Stomach smooth muscle (tissue), 2 donors: ENCODE results near the gene FAAH.
A peak's percentile ranks its signal among the peaks of the same experiment; 100 is the strongest.
"Not testable (repeated sequence)": the region's sequence is repeated elsewhere in the genome, so short reads cannot be mapped to it uniquely, and the experiment has no call there.

Source experiments
- H3K27ac ChIP-seq: one replicate; pipeline ENCODE4 v1.7.0; 2013; ENCODE audit warnings: mild to moderate bottlenecking, low read length, inconsistent platforms
- H3K27me3 ChIP-seq, 2 donors: one replicate each; pipeline ENCODE4 v1.7.0; 2013; ENCODE audit warnings: low read length in 2 of 2; ENCODE audit not compliant: insufficient read depth in 2 of 2, control insufficient read depth in 1 of 2
- H3K36me3 ChIP-seq, 2 donors: one replicate each; pipeline ENCODE4 v1.7.0; 2013; ENCODE audit warnings: low read length in 2 of 2; ENCODE audit not compliant: control insufficient read depth in 2 of 2, insufficient read depth in 2 of 2
- H3K4me1 ChIP-seq: one replicate; pipeline ENCODE4 v1.7.0; 2013; ENCODE audit warnings: low read length; ENCODE audit not compliant: control insufficient read depth, insufficient read depth
- H3K4me3 ChIP-seq, 2 donors: one replicate each; pipeline ENCODE4 v1.7.0; 2013; ENCODE audit warnings: low read length in 2 of 2
- H3K9ac ChIP-seq, 2 donors: one replicate each; pipeline ENCODE4 v1.7.0; 2013; ENCODE audit warnings: low read length in 2 of 2, mild to moderate bottlenecking in 1 of 2
- H3K9me3 ChIP-seq, 2 donors: one replicate each; pipeline ENCODE4 v1.7.0; 2013; ENCODE audit warnings: low read length in 2 of 2; ENCODE audit not compliant: control insufficient read depth in 2 of 2
- donor health status: healthy.
- donor health status: Pancreatic carcinoma.

The FAAH gene

DNA sequence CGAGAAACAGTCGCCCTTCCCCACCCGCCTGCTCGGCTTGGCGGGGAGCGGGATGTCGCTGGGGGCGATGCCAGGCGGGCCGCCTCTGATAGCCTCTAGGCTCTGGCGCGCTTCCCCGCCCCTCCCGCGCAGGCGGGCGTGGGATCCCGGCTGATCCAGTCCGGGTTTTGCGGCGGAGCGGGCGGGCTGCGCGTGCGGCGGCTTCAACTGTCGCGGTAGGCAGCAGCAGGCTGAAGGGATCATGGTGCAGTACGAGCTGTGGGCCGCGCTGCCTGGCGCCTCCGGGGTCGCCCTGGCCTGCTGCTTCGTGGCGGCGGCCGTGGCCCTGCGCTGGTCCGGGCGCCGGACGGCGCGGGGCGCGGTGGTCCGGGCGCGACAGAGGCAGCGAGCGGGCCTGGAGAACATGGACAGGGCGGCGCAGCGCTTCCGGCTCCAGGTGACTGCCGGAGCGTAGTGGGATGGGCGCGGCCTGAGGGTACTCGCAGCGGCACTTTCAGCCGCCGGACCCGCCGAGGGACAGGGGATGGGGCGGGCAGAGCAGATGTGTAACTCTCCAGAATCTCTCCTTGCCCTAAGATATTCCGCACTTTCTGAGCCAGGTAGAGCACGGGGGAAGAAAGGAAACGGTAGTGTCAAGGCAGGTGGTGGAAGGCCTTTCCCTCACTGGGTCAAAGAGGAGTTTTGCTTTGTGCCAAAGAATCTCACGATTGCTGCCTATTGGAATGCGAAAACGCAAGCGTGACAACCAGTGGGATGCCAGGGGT, at the start of gene FAAH:
TSS of gene FAAH (plus strand) at position 210 of the 764 bp plus-strand sequence. CDS start at position 242, 32 bp downstream.
- H3K4me3 ChIP-seq, result peak within 1 kb of the TSS; percentile 53 to 79
- H3K27me3 ChIP-seq, result no peaks in the 10 kb centered on the region
- peak within 1 kb of the TSS; percentile 68 to 72 for H3K9ac ChIP-seq
- peaks cover 0 to 4% of the 10 kb centered on the region in 2 donors for H3K9me3 ChIP-seq
- peaks cover 12% of the 10 kb centered on the region for H3K4me1 ChIP-seq
- no peak within 1 kb of the TSS for H3K27ac ChIP-seq
- H3K36me3 ChIP-seq, result no peaks in the 10 kb centered on the region

DNA sequence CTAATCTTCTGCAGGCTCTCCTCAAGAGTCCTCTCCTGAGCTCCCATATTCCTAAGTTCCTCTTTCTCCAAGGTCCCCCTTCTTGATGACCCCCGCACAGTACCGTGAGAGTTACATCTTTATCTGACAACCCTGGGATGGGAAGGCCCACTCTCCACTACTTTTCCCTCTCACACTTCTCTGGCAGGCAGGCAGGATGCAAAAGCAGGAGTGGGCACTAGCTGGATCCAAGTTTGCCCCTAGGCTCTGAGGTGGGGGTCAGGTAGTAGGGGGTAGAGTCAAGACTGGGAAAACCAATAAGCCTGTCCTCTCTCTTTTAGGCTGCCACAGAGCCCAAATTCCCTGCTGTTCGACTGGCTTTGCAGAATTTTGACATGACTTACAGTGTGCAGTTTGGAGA, 49.6 kb upstream of the FAAH start:
- H3K27ac ChIP-seq, result no peak overlapping the region
- no peak overlapping the region for H3K4me3 ChIP-seq
- H3K27me3 ChIP-seq, result no peaks in the 10 kb centered on the region

DNA sequence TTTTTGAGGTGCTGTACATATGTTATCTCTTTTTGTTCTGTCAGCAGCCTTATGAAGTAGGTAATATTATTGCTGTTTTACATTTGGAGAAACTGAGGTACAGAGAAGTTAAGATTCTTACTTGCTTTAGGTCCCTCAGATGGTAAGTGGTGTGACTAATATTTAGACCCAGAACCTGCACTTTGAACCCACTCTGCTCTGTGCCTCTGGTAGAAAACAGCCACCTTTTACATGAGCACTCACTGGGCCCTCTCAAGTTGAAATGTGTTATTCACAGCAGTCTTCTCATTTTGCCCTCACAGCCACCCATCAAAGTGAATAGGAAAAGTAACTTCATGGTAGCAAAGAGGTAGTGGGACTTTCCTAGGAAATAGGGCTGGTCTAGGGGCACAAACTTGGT, 48.8 kb upstream of the FAAH start:
- Histone ChIP-seq H3K9me3 (no peaks in the 10 kb centered on the region), H3K9ac (no peak overlapping the region), H3K27me3 (no peaks in the 10 kb centered on the region), H3K4me3 (no peak overlapping the region), H3K27ac (no peak overlapping the region), H3K36me3 (peaks cover 22 to 29% of the 10 kb centered on the region in 2 donors), H3K4me1 (peaks cover 6% of the 10 kb centered on the region)

More for the DNA sequence above, 49.6 kb upstream of the FAAH start:
- Histone ChIP-seq H3K9me3 (no peaks in the 10 kb centered on the region), H3K36me3 (peaks cover 19 to 25% of the 10 kb centered on the region in 2 donors), H3K9ac (no peak overlapping the region), H3K4me1 (peaks cover 9% of the 10 kb centered on the region)

DNA sequence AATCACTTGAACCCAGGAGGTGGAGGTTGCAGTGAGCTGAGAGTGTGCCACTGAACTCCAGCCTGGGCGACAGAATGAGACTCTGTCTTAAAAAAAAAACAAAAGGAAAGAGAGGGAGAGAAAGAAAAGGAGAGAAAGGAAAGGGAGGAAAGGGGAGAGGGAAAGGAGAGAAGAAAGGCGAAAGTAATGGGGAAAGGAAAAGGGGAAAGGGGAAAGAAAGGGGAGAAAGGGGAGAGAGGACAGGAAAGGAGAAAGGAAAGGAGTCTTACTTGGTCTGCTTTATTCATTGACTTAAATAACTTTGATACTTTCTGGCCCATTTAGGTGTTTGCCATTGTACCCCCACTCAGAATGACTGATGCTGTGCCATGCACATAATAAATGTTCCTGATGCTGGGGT, 41.8 kb upstream of the FAAH start:
- H3K4me1 ChIP-seq, result no peaks in the 10 kb centered on the region
- H3K27ac ChIP-seq, result no peak overlapping the region
- no peaks in the 10 kb centered on the region for H3K9me3 ChIP-seq
- no peak overlapping the region for H3K4me3 ChIP-seq
- peaks cover 24 to 27% of the 10 kb centered on the region in 2 donors for H3K36me3 ChIP-seq
- H3K9ac ChIP-seq, result no peak overlapping the region
- no peaks in the 10 kb centered on the region for H3K27me3 ChIP-seq

DNA sequence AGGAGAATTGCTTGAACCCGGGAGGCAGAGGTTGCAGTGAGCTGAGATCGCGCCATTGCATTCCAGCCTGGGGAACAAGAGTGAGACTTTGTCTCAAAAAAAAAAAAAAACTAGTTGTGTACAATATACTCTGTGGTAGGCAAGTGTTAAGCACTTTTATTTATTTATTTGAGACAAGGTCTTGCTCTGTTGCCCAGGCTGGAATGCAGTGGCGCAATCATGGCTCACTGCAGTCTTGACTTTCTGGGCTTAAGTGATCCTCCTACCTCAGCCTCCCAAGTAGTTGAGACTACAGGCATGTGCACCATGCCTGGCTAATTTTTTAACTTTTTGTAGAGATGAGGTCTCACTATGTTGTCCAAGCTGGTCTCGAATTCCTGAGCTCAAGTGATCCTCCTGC, 38.2 kb upstream of the FAAH start:
- not testable (repeated sequence) for H3K9me3 ChIP-seq, H3K4me3 ChIP-seq, H3K4me1 ChIP-seq, H3K27me3 ChIP-seq, H3K27ac ChIP-seq, H3K9ac ChIP-seq
- H3K36me3 ChIP-seq, result peaks cover 23 to 26% of the 10 kb centered on the region in 2 donors

DNA sequence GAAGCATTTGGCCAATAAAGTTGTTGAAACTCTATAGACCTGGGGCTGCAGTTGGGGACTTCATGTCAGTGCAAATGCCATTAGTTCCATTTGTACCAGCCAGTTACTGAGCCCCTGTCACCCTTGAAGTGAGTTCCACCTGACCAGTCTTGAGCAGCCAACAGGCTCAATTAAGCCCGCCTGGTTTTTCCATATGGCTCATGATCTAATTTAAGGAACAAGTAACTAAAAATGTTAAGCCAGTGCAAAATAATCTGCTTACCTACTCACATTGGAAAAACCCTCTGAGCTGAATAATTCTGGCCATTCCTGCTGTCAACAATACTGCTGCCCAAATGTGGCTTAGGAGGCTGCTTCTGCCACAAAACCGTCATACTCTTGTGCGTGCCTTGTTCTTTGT, 32.0 kb upstream of the FAAH start:
- Histone ChIP-seq H3K36me3 (peaks cover 32 to 40% of the 10 kb centered on the region in 2 donors), H3K9ac (no peak overlapping the region), H3K27ac (no peak overlapping the region), H3K4me1 (no peaks in the 10 kb centered on the region), H3K27me3 (no peaks in the 10 kb centered on the region), H3K4me3 (no peak overlapping the region), H3K9me3 (no peaks in the 10 kb centered on the region)

DNA sequence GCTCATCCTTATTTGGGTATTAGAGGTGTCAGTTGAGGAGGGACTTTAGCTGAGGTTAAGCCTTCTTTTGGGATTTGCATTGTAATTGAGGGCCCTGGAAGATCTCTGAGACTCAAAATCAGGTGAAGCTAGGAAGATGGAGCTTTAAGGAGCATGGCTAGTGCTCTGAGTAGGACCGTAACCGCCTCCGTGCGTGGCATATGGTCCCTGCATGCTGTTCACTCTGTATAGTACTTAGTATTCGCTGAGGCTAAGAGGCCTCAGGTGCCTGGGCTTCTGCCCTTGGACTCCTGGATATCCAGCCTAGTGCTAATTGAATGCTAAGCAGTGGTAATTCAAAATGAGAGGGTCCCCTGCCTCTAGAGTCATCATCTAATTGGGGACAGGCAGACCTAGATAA, 31.0 kb upstream of the FAAH start:
- H3K27me3 ChIP-seq, result no peaks in the 10 kb centered on the region
- H3K9ac ChIP-seq, result no peak overlapping the region
- no peaks in the 10 kb centered on the region for H3K4me1 ChIP-seq
- no peak overlapping the region for H3K4me3 ChIP-seq
- H3K9me3 ChIP-seq, result no peaks in the 10 kb centered on the region
- no peak overlapping the region for H3K27ac ChIP-seq
- H3K36me3 ChIP-seq, result peaks cover 32 to 40% of the 10 kb centered on the region in 2 donors

DNA sequence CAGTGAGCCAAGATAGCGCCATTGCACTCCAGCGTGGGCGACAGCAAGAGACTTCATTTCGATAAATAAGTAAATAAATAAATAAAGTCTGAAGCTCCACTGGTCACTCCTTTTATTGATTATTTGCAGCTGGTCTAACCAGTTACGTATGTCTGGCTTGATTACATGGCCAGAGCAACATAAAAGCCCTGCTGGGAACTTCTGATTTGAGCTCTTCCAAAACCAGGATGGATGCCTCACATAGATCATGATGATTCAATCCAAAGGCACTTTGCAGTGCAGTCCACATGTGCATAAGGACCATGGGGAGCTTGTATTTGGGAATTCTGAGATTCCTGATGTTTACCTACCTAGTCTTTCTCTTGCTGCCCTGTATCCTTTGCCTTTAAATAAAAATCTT, 29.5 kb upstream of the FAAH start:
- Histone ChIP-seq H3K4me3 (no peak overlapping the region), H3K9me3 (no peaks in the 10 kb centered on the region), H3K36me3 (peaks cover 39 to 45% of the 10 kb centered on the region in 2 donors), H3K9ac (no peak overlapping the region), H3K27ac (no peak overlapping the region), H3K4me1 (no peaks in the 10 kb centered on the region), H3K27me3 (no peaks in the 10 kb centered on the region)

DNA sequence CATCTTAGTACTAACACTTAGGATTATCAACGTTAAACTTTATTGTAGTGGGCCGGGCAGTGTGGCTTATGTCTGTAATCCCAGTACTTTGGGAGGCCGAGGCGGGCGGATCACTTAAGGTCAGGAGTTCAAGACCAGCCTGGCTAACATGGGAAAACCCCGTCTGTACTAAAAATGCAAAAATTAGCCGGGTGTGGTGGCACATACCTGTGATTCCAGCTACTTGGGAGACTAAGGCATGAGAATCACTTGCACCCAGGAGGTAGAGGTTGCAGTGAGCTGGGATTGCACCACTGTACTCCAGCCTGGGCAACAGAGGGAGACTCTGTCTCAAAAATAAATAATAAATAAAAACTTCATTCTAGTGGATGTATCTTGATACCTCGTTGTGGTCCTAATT, 28.3 kb upstream of the FAAH start:
- H3K4me3 ChIP-seq, H3K9me3 ChIP-seq, H3K27ac ChIP-seq, H3K9ac ChIP-seq, H3K4me1 ChIP-seq, H3K27me3 ChIP-seq: not testable (repeated sequence)
- peaks cover 35 to 41% of the 10 kb centered on the region in 2 donors for H3K36me3 ChIP-seq

DNA sequence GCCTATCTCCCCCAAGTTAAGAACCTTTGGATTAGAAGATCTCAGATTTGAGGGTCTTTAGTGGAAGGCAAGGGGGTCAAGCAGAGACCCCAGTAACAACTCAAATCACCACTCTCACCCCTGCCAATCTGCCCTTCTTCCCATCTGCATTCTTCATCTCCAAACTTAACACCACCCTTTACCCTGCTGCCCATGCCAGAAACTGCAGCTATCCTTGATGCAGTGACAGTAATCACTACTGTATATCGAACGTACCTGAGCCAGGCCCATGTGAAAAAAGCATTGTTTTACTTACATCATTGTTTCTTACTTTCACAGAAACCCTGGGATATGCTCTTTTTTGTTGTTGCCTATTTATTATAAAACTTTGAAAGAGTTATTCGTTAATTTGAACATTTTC, 27.0 kb upstream of the FAAH start:
- Histone ChIP-seq H3K9ac (no peak overlapping the region), H3K9me3 (no peaks in the 10 kb centered on the region), H3K27ac (no peak overlapping the region), H3K27me3 (no peaks in the 10 kb centered on the region), H3K4me3 (no peak overlapping the region), H3K4me1 (no peaks in the 10 kb centered on the region), H3K36me3 (peaks cover 22 to 28% of the 10 kb centered on the region in 2 donors)

DNA sequence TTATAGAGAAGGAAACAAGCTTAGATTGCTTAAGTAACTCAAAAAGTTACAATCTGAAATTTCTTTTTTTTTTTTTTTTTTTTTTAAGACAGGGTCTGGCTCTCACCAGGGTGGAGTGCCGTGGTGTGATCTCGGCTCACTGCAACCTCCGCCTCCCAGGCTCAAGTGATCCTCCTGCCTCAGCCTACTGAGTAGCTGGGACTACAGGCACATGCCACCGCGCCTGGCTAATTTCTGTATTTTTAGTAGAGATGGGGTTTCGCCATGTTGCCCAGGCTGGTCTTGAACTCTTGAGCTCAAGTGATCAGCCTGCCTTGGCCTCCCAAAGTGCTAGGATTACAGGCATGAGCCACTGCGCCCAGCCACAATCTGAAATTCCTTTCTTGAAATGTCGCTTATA, 26.4 kb upstream of the FAAH start:
- not testable (repeated sequence) for H3K9ac ChIP-seq, H3K9me3 ChIP-seq, H3K4me1 ChIP-seq, H3K4me3 ChIP-seq, H3K27ac ChIP-seq, H3K27me3 ChIP-seq
- peaks cover 17 to 22% of the 10 kb centered on the region in 2 donors for H3K36me3 ChIP-seq
